ENCODE results near the gene GPC6.

Gene GPC6

GRCh38 chr13:93771227-93771626, 544.6 kb downstream of the GPC6 start:
- H3K4me3 ChIP-seq (ENCODE audit: low read depth, low read length) = no peak overlapping the region
- DNase-seq (ENCODE audit: low read depth) = no peak
- no peak for TF ChIP-seq CTCF (conservative IDR thresholded peaks at IDR 0.05; ENCODE audit: low read depth, low read length)

- TF ChIP-seq CTCF (conservative IDR thresholded peaks at IDR 0.05; ENCODE audit: low read depth, low read length) = no peak
- no peak overlapping the region for H3K4me3 ChIP-seq (ENCODE audit: low read depth, low read length)
- peak; percentile 59 for DNase-seq (ENCODE audit: low read depth)
Observed at GRCh38 chr13:93771782-93772181, 545.2 kb downstream of the GPC6 start.

GRCh38 chr13:93774506-93774905, 547.9 kb downstream of the GPC6 start:
- H3K4me3 ChIP-seq (ENCODE audit: low read depth, low read length) = no peak overlapping the region
- no peak for TF ChIP-seq CTCF (conservative IDR thresholded peaks at IDR 0.05; ENCODE audit: low read depth, low read length)
- DNase-seq (ENCODE audit: low read depth) = no peak

- no peak for TF ChIP-seq CTCF (conservative IDR thresholded peaks at IDR 0.05; ENCODE audit: low read depth, low read length)
- no peak for DNase-seq (ENCODE audit: low read depth)
- H3K4me3 ChIP-seq (ENCODE audit: low read depth, low read length) = no peak overlapping the region
Observed at GRCh38 chr13:93775027-93775426, 548.4 kb downstream of the GPC6 start.

GRCh38 chr13:93775507-93776108, 549.0 kb downstream of the GPC6 start:
- no peak for TF ChIP-seq CTCF (conservative IDR thresholded peaks at IDR 0.05; ENCODE audit: low read depth, low read length)
- H3K4me3 ChIP-seq (ENCODE audit: low read depth, low read length) = no peak overlapping the region
- DNase-seq (ENCODE audit: low read depth) = peak; percentile 85

- TF ChIP-seq CTCF (conservative IDR thresholded peaks at IDR 0.05; ENCODE audit: low read depth, low read length) = no peak
- peak; percentile 71 for DNase-seq (ENCODE audit: low read depth)
- H3K4me3 ChIP-seq (ENCODE audit: low read depth, low read length) = no peak overlapping the region
Observed at GRCh38 chr13:93776936-93777335, 550.3 kb downstream of the GPC6 start.

GRCh38 chr13:93777504-93777903, 550.9 kb downstream of the GPC6 start:
- no peak for TF ChIP-seq CTCF (conservative IDR thresholded peaks at IDR 0.05; ENCODE audit: low read depth, low read length)
- no peak for DNase-seq (ENCODE audit: low read depth)
- H3K4me3 ChIP-seq (ENCODE audit: low read depth, low read length) = no peak overlapping the region

Measured in choroid plexus epithelial cell (primary cell).